SIG-M5 treated with dmso at 0.1 percent for 504 hours (cell line): ENCODE results near the gene ADGRV1.

Experiments
- DNase-seq: peaks from one replicate; lab custom pipeline; 2025; ENCODE audit not compliant: unreplicated experiment; lab: John Stamatoyannopoulos, UW

The ADGRV1 gene

DNA sequence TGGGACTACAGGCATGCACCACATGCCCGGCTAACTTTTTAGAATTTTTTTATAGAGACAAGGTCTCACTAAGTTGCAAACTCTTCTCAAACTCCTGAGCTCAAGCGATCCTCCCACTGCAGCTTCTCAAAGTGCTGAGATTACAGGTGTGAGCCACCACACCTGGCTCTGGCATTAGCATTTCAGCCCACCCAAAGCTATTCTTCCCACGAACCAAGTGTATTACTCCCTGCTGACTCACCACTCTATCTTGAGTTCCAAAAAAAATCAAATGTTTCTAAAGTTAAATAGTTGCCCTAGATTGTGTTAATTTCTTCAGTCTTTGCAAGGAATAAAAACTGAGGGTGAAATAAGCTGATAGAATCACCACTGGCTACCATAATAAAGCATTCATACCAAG lies 619.0 kb downstream of the ADGRV1 start:
- DNase-seq, result no peak

- no peak for DNase-seq
These were observed 619.9 kb downstream of the ADGRV1 start for GRCh38 chr5:91178461-91178860.

DNA sequence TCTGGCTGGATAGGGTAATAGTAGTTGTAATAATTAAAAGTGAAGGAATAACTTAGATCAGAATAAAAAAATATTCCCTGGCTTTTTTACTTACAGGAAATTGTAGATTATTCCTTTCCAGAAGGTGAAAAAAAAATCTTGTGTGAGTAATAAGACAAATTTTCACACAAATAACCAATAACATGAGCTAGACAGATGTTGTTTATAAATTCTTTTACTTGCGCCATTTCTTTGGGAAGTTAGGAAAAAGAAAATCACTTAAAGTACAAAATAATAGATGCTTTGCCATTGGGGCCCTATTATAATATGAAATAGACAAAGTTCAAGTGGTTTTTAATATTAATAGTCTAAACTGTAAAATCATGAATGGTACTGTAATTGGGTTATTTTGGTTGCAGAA lies 620.4 kb downstream of the ADGRV1 start:
- DNase-seq, result no peak

GRCh38 chr5:91180506-91180905 lies 621.9 kb downstream of the ADGRV1 start:
- no peak for DNase-seq

DNA sequence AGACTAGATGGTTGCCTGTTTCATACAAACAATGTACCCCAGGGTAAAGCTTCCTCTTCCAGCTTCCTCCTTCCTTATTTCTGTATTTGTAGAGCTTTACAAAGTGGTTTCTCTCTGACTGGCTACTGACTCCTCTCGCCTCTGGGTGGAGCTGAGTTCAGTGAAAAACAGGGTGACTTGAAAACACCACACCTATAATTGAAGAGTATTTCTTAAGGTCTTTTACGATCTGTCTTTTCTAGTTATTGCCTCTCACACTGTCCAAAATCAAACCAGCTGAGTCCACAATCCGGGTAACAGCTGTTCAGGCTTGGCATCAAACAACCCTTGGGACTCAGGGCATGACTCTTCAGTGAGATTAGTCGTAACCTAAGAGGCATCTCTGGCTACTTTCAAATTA lies 624.2 kb downstream of the ADGRV1 start:
- DNase-seq, result peak; percentile 95

DNA sequence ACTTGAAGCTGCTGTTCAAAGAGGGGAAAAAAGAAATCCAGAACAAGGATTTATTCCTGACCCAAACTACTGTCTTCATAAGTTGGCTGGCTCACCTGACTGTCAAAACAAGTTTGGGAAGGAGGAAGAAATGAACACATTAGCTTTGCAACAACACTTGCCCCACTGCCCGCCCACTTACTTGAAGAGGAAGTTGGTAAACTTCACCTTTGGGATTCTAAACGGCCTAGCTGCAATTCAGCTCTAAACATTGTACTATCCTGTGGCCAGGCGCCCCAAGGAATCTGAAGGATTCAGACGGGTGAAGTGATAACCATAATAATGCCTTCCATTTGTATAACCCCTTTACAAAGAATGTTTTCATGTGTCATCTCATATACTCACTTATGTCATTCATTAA lies 625.1 kb downstream of the ADGRV1 start:
- peak; percentile 42 for DNase-seq

DNA sequence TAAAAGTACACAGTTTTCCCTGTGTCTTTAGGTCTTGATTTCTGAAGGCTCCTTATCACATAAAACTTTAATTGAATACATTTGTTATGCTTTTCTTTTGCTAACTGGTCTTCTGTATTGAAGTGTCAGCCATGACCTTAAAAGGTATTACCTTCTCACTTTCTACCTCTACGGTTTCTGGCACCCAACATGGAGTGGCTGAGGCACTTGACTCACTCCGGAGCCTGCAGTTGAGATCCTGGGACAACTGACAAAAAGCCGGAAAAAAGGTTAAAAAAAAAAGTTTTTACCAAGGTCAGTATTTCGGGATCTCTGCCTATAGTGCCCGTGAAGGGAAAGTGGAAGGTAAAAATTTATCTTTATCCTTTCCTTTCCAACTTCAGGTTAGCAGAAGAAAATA lies 627.5 kb downstream of the ADGRV1 start:
- no peak for DNase-seq

DNA sequence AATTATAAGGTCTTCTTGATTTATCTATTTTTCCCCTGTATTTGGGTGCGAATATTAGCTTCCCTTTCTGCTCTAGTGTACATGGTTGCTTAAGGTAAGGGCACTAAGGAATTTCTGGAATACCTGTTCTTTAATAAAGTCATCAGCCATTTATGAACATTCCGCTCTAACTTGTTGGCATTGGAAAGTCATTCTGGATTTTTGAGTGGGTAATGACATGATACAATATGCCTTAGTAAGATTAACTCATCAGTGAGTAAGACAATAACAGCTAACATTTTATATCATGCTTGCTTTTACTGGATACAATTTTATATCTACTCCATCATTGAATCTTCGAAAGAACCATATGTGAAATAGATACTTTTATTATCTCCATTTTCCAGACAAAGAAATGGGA lies 628.4 kb downstream of the ADGRV1 start:
- no peak for DNase-seq

DNA sequence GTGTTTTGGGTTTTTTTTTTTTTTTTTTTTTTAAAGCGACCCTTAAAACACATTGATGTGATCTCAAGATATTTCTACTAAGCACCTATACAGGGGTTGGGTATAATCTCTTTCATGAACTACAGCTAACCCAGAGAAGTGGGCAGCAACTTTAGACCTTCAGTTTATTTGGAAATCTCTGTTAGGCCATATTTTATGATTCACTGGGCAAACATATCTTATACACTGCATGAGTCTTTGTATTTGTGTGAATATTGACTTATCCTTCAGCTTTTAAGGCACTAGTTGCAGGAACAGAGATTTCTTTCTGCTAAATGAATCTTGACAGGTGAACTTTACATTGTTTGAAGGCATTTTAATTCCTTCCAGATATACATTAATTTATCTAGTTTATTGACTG lies 630.2 kb downstream of the ADGRV1 start:
- DNase-seq, result no peak

DNA sequence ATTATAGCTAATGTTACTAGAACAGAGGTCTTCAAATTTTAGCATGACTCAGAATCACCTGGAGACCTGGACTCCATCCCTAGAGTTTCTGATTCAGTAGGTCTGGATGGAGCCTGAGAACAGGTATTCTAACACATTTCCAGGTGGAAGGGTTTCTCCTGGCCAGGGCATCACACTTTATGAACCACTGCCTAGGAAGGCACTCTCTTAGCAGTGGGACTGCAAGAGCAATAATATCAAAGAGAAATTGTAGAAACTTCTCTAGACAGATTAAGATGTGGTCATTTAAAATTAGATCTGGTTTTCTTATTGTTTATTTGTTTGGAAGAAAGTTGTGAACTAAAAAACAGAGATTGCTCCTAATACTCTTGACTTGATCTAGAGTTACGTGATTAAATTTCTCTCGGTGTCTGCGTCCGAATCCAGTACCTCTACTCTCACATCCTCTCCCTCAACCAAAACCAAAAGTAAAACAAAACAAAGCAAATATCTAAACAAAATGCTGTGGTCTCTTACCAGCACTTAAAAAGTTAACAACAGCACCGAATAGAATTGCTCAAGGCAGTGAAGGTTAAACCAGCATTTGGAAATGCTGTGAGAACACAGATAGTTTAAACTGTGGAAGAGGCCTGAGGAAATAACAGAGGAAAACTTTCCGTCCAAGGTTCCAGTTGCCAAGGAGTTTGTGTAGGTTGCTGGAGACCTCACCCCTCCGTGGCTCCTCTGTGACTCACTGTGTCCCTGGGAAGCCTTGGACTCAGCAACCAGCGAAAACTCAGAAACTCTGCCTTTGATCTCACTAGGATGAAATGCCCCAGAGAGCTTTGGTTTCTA lies 631.1 kb downstream of the ADGRV1 start:
- no peak for DNase-seq

GRCh38 chr5:91190314-91190690 lies 631.7 kb downstream of the ADGRV1 start:
- DNase-seq, result no peak

- no peak for DNase-seq
These were observed 636.3 kb downstream of the ADGRV1 start for GRCh38 chr5:91194824-91195381.

DNA sequence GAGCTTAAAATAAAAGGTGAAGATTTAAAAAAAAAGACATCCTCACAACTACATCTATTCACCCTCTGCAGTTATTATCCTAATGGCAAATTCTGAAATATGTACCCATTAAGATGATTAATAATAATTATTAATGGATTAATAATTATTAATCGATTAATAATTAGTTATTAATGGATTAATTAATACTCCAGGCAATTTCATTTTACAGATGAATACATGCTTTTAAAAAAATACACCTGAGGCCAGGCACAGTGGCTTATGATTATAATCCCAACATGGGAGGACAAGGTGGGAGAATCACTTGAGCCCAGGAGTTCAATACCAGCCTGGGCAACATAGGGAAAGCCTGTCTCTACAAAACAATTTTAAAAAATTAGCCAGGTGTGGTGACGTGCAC lies 642.1 kb downstream of the ADGRV1 start:
- DNase-seq, result no peak

DNA sequence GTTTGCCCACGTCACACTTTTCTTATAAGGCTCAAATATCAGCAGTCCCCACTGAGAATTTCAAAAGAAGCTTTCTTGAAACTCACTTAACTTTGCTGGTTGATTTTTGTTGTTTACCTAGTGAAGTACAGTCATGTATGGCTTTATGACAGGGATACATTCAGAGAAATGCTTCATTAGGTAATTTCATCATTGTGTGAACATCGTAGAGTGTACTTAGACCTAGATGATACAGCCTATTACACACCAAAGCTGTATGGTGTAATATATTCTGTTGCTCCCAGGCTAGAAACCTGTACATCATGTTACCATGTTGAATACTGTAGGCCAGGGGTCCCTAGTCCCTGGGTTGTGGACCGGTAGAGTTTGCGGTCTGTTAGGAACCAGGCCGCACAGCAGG lies 647.5 kb downstream of the ADGRV1 start:
- no peak for DNase-seq

DNA sequence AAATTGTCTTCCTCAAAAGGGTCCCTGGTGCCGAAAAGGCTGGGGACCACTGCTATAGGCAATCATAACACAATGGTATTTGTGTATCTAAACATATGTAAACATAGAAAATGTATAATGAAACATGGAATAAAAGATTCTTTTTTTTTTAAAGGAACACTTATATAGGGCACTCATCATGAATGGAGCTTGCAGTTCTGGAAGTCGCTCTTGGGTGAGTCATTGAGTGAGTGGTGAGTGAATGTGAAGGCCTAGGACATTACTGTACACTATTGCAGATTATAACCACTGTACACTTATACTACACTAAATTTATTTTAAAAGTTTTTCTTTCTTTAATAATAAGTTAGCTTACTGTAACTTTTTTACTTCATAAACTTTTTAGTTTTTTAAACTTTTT lies 648.1 kb downstream of the ADGRV1 start:
- no peak for DNase-seq

GRCh38 chr5:91207248-91207647 lies 648.7 kb downstream of the ADGRV1 start:
- no peak for DNase-seq

DNA sequence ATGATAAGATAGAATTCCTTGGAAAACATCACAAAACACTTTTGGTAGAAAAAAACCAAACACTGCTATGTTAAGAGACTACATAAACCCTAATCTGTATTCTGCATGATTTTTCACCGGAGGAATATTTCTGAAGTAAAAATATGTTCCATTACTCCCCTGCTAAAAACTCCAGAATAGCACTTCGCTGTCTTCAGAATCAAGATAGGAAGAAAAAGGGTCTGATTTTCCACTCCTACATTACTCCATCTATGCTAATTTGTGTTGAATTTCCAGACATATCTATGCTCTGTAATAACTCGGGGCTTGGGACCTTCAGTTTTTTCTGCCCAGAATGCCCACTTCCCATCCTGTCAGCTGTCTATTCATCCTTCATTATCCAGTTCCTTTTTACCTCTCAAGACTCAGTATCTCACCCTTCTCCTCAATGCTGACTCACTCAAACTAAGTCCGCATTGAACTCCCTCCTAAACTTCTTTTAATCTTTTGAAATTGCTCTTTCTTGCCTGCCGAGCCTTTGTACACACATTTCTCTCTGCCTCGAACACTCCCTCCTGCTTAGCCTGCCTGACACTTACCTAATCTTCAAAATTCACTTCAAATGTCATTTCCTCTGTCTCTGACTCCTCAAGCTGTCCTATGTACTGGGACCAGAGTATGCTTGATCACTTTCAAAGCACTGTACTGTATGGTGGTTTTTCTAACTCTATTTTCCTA lies 653.6 kb downstream of the ADGRV1 start:
- no peak for DNase-seq

GRCh38 chr5:91212714-91213092 lies 654.1 kb downstream of the ADGRV1 start:
- DNase-seq, result no peak
